Keratinocyte (primary cell): ENCODE data around the gene TSPOAP1. TPM values are rescaled to one million over a fixed set of nuclear protein-coding genes. Genes with fewer than 3 reads are reported as not detected.

ENCODE experiments used
- DNase-seq: peaks from one replicate; pipeline ENCODE4 v3.0.0-alpha.2; 2011; ENCODE audit warnings: low read depth, missing footprints, low spot score
- FAIRE-seq: peaks from 2 replicates; lab custom pipeline; 2011; peaks lifted over from hg19 to GRCh38; lab: Jason Lieb, UNC
- H2AFZ ChIP-seq: 2 replicates; pipeline ENCODE4 v1.6.0; 2012; ENCODE audit warnings: low read length, control low read depth, inconsistent platforms; ENCODE audit not compliant: control insufficient read depth
- H3K27ac ChIP-seq: 2 replicates; pipeline ENCODE4 v1.5.1; 2011; ENCODE audit warnings: low read length; ENCODE audit not compliant: control insufficient read depth, insufficient read depth
- H3K27me3 ChIP-seq: 3 replicates; pipeline ENCODE4 v1.6.0; 2011; ENCODE audit warnings: low read length; ENCODE audit not compliant: control insufficient read depth, insufficient read depth; ENCODE audit errors: extremely low read depth
- H3K36me3 ChIP-seq, 2 experiments: 2 replicates in 1 of 2; 3 replicates in 1 of 2; pipeline ENCODE4 v1.5.1; 2011; ENCODE audit warnings: low read length in 2 of 2, mild to moderate bottlenecking in 1 of 2; ENCODE audit not compliant: control insufficient read depth in 2 of 2, insufficient read depth in 2 of 2; ENCODE audit errors: extremely low read depth in 1 of 2
- H3K4me1 ChIP-seq: 3 replicates; pipeline ENCODE4 v1.5.1; 2011; ENCODE audit warnings: low read length; ENCODE audit not compliant: control insufficient read depth, insufficient read depth; ENCODE audit errors: extremely low read depth
- H3K4me2 ChIP-seq: 3 replicates; pipeline ENCODE4 v1.6.0; 2011; ENCODE audit warnings: low read depth, low read length; ENCODE audit not compliant: control insufficient read depth, insufficient read depth; ENCODE audit errors: extremely low read depth
- H3K4me3 ChIP-seq, 3 experiments: fragments of 200-600 bp in 1 of 3; sonication (generic) in 1 of 3; 2 replicates in 2 of 3; 3 replicates in 1 of 3; pipeline ENCODE4 v1.5.1; 2011 to 2016; ENCODE audit warnings: low read length in 3 of 3, mild to moderate bottlenecking in 3 of 3, control low read depth in 2 of 3, inconsistent platforms in 1 of 3, low read depth in 1 of 3, mixed read lengths in 1 of 3, mixed run types in 1 of 3, moderate library complexity in 1 of 3; ENCODE audit not compliant: control insufficient read depth in 2 of 3, insufficient read depth in 2 of 3; ENCODE audit errors: extremely low read depth in 1 of 3
- H3K79me2 ChIP-seq: 2 replicates; pipeline ENCODE4 v1.6.0; 2012; ENCODE audit warnings: low read length; ENCODE audit not compliant: control insufficient read depth, insufficient read depth
- H3K9ac ChIP-seq: 3 replicates; pipeline ENCODE4 v1.6.0; 2011; ENCODE audit warnings: low read length; ENCODE audit not compliant: control insufficient read depth, insufficient read depth; ENCODE audit errors: extremely low read depth
- H3K9me1 ChIP-seq: 3 replicates; pipeline ENCODE4 v1.6.0; 2011; ENCODE audit warnings: low read length; ENCODE audit not compliant: control insufficient read depth, insufficient read depth; ENCODE audit errors: extremely low read depth
- H3K9me3 ChIP-seq: 2 replicates; pipeline ENCODE4 v1.5.1; 2012; ENCODE audit warnings: low read depth, low read length; ENCODE audit not compliant: control insufficient read depth
- H4K20me1 ChIP-seq: 3 replicates; pipeline ENCODE4 v1.6.0; 2011; ENCODE audit warnings: low read length; ENCODE audit not compliant: control insufficient read depth, insufficient read depth; ENCODE audit errors: extremely low read depth
- EZH2 ChIP-seq: IDR thresholded peaks from one replicate; pipeline ENCODE4 v1.6.1; 2012; ENCODE audit warnings: inconsistent platforms, mild to moderate bottlenecking, low read length, moderate library complexity
- dilution Hi-C: fragments of 300-500 bp; cut with MboI; formaldehyde crosslinking; loops from one replicate; pipeline ENCODE4 v1.7.0; 2020; ENCODE audit warnings: low sequenced_read_pairs; ENCODE audit not compliant: extremely low pct_ligation_motif_present
- polyA plus RNA-seq, 5 experiments: library from polyadenylated mRNA; depleted of rRNA in 3 of 5; stranded (reverse) in 3 of 5; stranded (forward) in 1 of 5; unstranded in 1 of 5; fragments of >200 nt; gene quantifications; 1 replicate in 1 of 5; 2 replicates in 3 of 5; 3 replicates in 1 of 5; pipeline versions ENCODE4 v1.2.1 to v1.2.3, GENCODE V29; 2011 to 2012; ENCODE audit warnings: missing spikeins in 2 of 5, low read depth in 1 of 5, low replicate concordance in 1 of 5
- TF ChIP-seq, protein P1 (sequence below), 3 experiments: IDR thresholded peaks in 1 of 3; conservative IDR thresholded peaks in 1 of 3; optimal IDR thresholded peaks in 1 of 3; 2 replicates in 2 of 3; 3 replicates in 1 of 3; pipeline versions ENCODE3 to v1.5.1; 2011; ENCODE audit warnings: low read length in 3 of 3, mild to moderate bottlenecking in 3 of 3, moderate library complexity in 2 of 3, control low read depth in 1 of 3, inconsistent platforms in 1 of 3; ENCODE audit not compliant: insufficient read depth in 2 of 3; ENCODE audit errors: extremely low read depth in 1 of 3

Gene TSPOAP1
- polyA plus RNA-seq, 1 donor (not counting 4 experiments of a cell fraction or from before 2014, with no cell fraction given), result 0.04 TPM

DNA sequence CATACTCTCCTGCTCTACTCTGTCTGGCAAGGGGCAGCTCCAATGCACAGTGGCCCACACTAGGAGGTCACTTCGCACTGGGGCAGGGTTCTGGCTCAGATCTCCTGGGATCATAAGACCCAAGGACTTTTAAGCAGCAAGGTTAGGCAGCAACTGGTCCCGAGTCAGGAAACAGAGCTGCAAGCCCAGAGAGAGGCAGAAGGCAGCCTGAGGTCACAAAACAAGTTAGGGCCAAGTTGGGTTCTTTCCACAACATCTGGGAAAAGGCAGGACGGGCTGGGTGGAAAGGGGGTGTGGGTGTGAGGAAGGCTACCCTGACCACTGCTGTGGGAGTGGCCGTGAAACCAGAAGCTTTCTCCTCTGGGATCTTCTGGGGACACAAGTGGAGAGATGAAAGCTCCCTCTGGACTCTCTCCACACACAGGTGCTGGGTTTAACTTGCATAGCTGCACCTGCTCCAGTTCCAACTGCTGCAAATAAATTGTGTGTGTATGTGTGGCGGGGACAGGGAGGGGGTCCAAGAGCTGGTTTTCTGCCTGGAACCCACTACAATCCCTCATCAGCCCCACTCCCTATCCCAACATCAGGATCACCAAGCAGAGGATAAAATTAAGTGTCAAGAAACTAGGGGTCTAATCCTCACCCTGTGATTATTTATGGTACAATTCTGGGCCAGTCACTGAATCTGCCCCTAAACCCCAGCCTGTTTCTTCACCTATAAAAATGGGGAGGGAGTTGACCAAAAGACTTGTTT lies 8.0 kb upstream of the TSPOAP1 start:
- Histone ChIP-seq H3K4me1 (peaks cover 19% of the 10 kb centered on the region), H3K27ac (no peak overlapping the region), H3K79me2 (no peaks in the 10 kb centered on the region), H3K9me3 (no peaks in the 10 kb centered on the region), H3K9me1 (no peaks in the 10 kb centered on the region), H3K4me3 (no peak overlapping the region), H3K36me3 (no peaks in the 10 kb centered on the region), H3K27me3 (no peaks in the 10 kb centered on the region), H3K4me2 (peak overlapping the region; percentile 10), H2AFZ (no peak overlapping the region), H3K9ac (no peak overlapping the region), H4K20me1 (no peaks in the 10 kb centered on the region)
- DNase-seq (no peak), FAIRE-seq (no peak)
- dilution Hi-C loops, result no loop called here
- TF ChIP-seq, protein P1, sequence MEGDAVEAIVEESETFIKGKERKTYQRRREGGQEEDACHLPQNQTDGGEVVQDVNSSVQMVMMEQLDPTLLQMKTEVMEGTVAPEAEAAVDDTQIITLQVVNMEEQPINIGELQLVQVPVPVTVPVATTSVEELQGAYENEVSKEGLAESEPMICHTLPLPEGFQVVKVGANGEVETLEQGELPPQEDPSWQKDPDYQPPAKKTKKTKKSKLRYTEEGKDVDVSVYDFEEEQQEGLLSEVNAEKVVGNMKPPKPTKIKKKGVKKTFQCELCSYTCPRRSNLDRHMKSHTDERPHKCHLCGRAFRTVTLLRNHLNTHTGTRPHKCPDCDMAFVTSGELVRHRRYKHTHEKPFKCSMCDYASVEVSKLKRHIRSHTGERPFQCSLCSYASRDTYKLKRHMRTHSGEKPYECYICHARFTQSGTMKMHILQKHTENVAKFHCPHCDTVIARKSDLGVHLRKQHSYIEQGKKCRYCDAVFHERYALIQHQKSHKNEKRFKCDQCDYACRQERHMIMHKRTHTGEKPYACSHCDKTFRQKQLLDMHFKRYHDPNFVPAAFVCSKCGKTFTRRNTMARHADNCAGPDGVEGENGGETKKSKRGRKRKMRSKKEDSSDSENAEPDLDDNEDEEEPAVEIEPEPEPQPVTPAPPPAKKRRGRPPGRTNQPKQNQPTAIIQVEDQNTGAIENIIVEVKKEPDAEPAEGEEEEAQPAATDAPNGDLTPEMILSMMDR (optimal IDR thresholded peaks at IDR 0.05 in 1 of 3, IDR thresholded peaks at IDR 0.05 in 1 of 3, conservative IDR thresholded peaks at IDR 0.05 in 1 of 3; ENCODE audit: extremely low read depth in 1 of 3, insufficient read depth in 2 of 3, low read length in 3 of 3), result no peak
- TF ChIP-seq EZH2, result no peak

DNA sequence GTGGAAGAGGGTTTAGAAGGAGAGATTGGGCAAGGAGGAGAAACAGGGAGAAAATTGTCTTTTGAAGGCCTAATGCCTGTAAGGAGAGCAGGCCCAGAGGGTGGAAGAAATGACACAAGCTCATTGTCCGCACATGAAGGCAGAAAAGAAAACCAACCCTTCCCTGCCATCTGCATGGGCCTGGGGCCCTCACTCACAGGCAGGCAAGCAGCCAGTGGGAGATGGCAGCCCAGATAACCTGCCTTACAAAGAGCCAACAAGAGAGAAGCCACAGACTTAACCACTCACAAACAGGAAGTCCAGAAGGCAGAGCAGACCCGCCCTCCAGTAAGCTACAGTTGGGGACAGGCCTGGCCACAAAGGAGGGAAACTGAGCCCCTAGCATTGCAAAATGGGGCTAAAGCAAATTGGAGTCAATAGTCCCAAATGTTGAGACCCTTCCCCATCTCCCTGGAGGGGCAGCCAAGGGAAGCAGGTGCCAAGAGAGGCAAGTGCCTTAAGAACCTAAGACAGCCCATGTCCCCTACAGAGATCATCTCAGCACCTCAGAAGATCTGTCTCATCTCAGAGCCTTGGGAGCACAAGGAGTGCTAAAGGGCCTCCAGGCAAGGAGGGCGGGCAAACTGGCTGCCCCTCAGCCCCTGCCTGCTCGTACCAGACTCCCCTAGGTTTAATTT lies 7.3 kb upstream of the TSPOAP1 start:
- no peaks in the 10 kb centered on the region for H3K9me1 ChIP-seq
- no peak overlapping the region for H3K27ac ChIP-seq
- no peak overlapping the region for H3K4me3 ChIP-seq
- no peak overlapping the region for H3K9ac ChIP-seq
- H3K4me2 ChIP-seq, result peak overlapping the region; percentile 16
- H2AFZ ChIP-seq, result peak overlapping the region; percentile 47
- H4K20me1 ChIP-seq, result no peaks in the 10 kb centered on the region
- no peaks in the 10 kb centered on the region for H3K9me3 ChIP-seq
- dilution Hi-C loops, result no loop called here
- TF ChIP-seq EZH2, result no peak
- TF ChIP-seq, protein P1 (optimal IDR thresholded peaks at IDR 0.05 in 1 of 3, IDR thresholded peaks at IDR 0.05 in 1 of 3, conservative IDR thresholded peaks at IDR 0.05 in 1 of 3; ENCODE audit: extremely low read depth in 1 of 3, insufficient read depth in 2 of 3, low read length in 3 of 3), result no peak
- no peaks in the 10 kb centered on the region for H3K36me3 ChIP-seq
- peaks cover 19% of the 10 kb centered on the region for H3K4me1 ChIP-seq
- DNase-seq, result no peak
- no peaks in the 10 kb centered on the region for H3K79me2 ChIP-seq
- FAIRE-seq, result no peak
- H3K27me3 ChIP-seq, result no peaks in the 10 kb centered on the region
